HEK293T (cell line): Measurements from ENCODE around the gene IQCN.

Experiments
- ARNT ChIP-seq: fragments of 450-650 bp; IDR thresholded peaks from 2 replicates; pipeline ENCODE4 v1.6.1; 2017; ENCODE audit warnings: mild to moderate bottlenecking
- BHLHE40 ChIP-seq: fragments of 450-650 bp; IDR thresholded peaks from 2 replicates; pipeline ENCODE4 v1.6.1; 2016; ENCODE audit warnings: mild to moderate bottlenecking, moderate library complexity, borderline replicate concordance
- ELF4 ChIP-seq: fragments of 450-650 bp; IDR thresholded peaks from 2 replicates; pipeline ENCODE4 v1.6.1; 2017; ENCODE audit warnings: antibody characterized with exemption
- FOXA1 ChIP-seq: fragments of 450-650 bp; IDR thresholded peaks from 2 replicates; pipeline ENCODE4 v1.6.1; 2016; ENCODE audit warnings: mild to moderate bottlenecking
- FOXK2 ChIP-seq: fragments of 450-650 bp; IDR thresholded peaks from 2 replicates; pipeline ENCODE4 v1.6.1; 2016; ENCODE audit warnings: mild to moderate bottlenecking
- FOXM1 ChIP-seq: fragments of 450-650 bp; IDR thresholded peaks from 2 replicates; pipeline ENCODE4 v1.6.1; 2017; ENCODE audit warnings: mild to moderate bottlenecking, borderline replicate concordance
- L3MBTL2 ChIP-seq: fragments of 450-650 bp; conservative IDR thresholded peaks from 2 replicates; pipeline ENCODE4 v1.6.1; 2016; ENCODE audit warnings: mild to moderate bottlenecking
- NFRKB ChIP-seq: fragments of 450-650 bp; IDR thresholded peaks from 2 replicates; pipeline ENCODE4 v1.6.1; 2016; ENCODE audit warnings: mild to moderate bottlenecking, moderate library complexity
- SP1 ChIP-seq: fragments of 450-650 bp; IDR thresholded peaks from 2 replicates; pipeline ENCODE4 v1.6.1; 2017
- SUZ12 ChIP-seq: fragments of 450-650 bp; IDR thresholded peaks from 2 replicates; pipeline ENCODE4 v1.6.1; 2016; ENCODE audit warnings: mild to moderate bottlenecking
- TARDBP ChIP-seq: fragments of 450-650 bp; IDR thresholded peaks from 2 replicates; pipeline ENCODE4 v1.6.1; 2016

- TF ChIP-seq L3MBTL2 (no peak), SUZ12 (no peak), FOXM1 (no peak), SP1 (no peak), NFRKB (no peak), FOXK2 (no peak), ELF4 (no peak), ARNT (no peak), FOXA1 (no peak), TARDBP (no peak), BHLHE40 (no peak)
These were observed 15.4 kb upstream of the IQCN start for GRCh38 chr19:18289471-18290301.
